Activated T-cell treated with anti-CD3 and anti-CD28 coated beads, Interleukin-2, amount 50 U/mL, for 72 hours (primary cell): ENCODE measurements around the gene EPHA7. TPM values are rescaled to one million over a fixed set of nuclear protein-coding genes. Genes with fewer than 3 reads are reported as not detected.

Source experiments
- ATAC-seq, 2 donors: fragments of 150-1000 bp; cut with Tn5 transposase; replicated peaks in 1 of 2; 2 replicates each; pipeline ENCODE4 v1.10.0; 2021; ENCODE audit warnings: moderate library complexity in 2 of 2, mild to moderate bottlenecking in 1 of 2
- DNase-seq, 2 donors: peaks; one replicate each; pipeline ENCODE4 v3.0.0; 2021 to 2022; ENCODE audit warnings: mixed read lengths in 1 of 2
- H3K27ac Mint-ChIP-seq: one replicate; pipeline ENCODE4 v1.8.0; 2022; ENCODE audit warnings: mild to moderate bottlenecking, moderate library complexity, mixed read lengths
- H3K27me3 Mint-ChIP-seq: one replicate; pipeline ENCODE4 v1.8.0; 2022; ENCODE audit warnings: low read depth, mixed read lengths
- H3K36me3 Mint-ChIP-seq, 2 donors: one replicate each; pipeline ENCODE4 v1.8.0; 2022; ENCODE audit warnings: mixed read lengths in 2 of 2, mild to moderate bottlenecking in 1 of 2; ENCODE audit not compliant: insufficient read depth in 2 of 2
- H3K4me1 Mint-ChIP-seq: one replicate; pipeline ENCODE4 v1.8.0; 2022; ENCODE audit warnings: low read depth, mixed read lengths
- H3K4me3 Mint-ChIP-seq, 2 donors: one replicate each; pipeline ENCODE4 v1.8.0; 2022; ENCODE audit warnings: mild to moderate bottlenecking in 2 of 2, mixed read lengths in 2 of 2, moderate library complexity in 2 of 2
- H3K9me3 Mint-ChIP-seq, 2 donors: one replicate each; pipeline ENCODE4 v1.8.0; 2022; ENCODE audit warnings: mixed read lengths in 2 of 2
- total RNA-seq, 2 donors: library from RNA; stranded (reverse); gene quantifications; one replicate each; pipeline ENCODE4 v1.2.3, GENCODE V29; 2022

The EPHA7 gene
- total RNA-seq: not detected

DNA sequence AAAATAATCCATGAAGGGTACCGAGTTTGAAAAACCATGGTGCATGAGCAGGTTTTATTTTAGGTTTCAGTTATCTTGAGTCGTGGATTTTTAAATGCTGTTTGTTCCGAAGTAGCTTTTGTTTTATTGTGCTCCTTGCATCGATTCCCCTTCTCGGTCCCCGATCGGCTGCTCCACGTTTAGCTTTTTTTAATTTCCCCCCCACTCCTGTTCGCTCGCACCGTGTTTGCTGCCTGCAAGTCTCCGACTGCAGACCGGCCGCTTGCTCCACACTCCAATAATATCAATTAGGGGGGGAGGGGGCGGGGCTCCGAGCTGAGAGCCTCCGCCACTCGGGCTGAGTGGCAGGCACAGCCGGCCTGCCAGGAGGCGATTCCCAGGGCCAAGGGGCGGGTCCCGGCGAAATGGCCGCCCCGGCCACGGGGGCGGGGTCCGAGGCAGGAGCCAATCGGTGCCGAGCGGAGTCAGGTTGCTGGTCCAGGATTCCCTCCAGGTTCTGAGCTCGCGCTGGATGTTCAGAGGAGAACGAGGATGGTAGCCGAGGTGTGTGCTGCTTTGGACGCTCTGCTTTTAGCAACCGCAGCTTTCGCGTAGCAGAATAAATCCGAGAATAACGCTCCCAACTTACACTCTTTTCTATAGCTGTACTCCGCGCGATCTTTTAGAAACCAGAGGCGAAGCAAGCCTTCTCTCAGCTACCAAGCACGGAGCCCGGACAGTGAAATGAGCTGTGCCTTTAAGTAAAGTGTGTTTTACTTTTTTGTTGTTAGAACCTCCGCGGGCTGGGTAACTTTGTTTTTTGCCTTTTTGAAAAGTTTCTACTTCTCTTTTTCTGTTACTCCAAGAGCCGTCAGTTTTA lies at the start of gene EPHA7:
TSS of gene EPHA7 (minus strand) at position 256 of the 859 bp plus-strand sequence. CDS start at position 38, 218 bp downstream.
- Mint-ChIP-seq H3K4me3 (peak within 1 kb of the TSS; percentile 82 to 85), H3K4me1 (peaks cover 16% of the 10 kb centered on the region), H3K9me3 (no peaks in the 10 kb centered on the region), H3K27me3 (peaks cover 48% of the 10 kb centered on the region), H3K36me3 (peaks cover 4 to 7% of the 10 kb centered on the region in 2 donors), H3K27ac (no peak within 1 kb of the TSS)
- ATAC-seq (peak; percentile 83), DNase-seq (peak; percentile 53 to 57)

- DNase-seq: no peak
- no peak for ATAC-seq
- no peak overlapping the region for H3K4me3 Mint-ChIP-seq
- no peak overlapping the region for H3K27ac Mint-ChIP-seq
- no peaks in the 10 kb centered on the region for H3K4me1 Mint-ChIP-seq
- peaks cover 8 to 9% of the 10 kb centered on the region in 2 donors for H3K9me3 Mint-ChIP-seq
- H3K36me3 Mint-ChIP-seq: no peaks in the 10 kb centered on the region
- no peaks in the 10 kb centered on the region for H3K27me3 Mint-ChIP-seq
Observed at GRCh38 chr6:93468291-93468690, 48.9 kb upstream of the EPHA7 start.

GRCh38 chr6:93454533-93454932 lies 35.2 kb upstream of the EPHA7 start:
- Mint-ChIP-seq H3K4me3 (no peak overlapping the region), H3K36me3 (no peaks in the 10 kb centered on the region), H3K27ac (no peak overlapping the region), H3K27me3 (no peaks in the 10 kb centered on the region), H3K9me3 (peaks cover 5 to 8% of the 10 kb centered on the region in 2 donors), H3K4me1 (no peaks in the 10 kb centered on the region)
- DNase-seq (no peak), ATAC-seq (no peak)

GRCh38 chr6:93453956-93454355 lies 34.6 kb upstream of the EPHA7 start:
- no peak overlapping the region for H3K4me3 Mint-ChIP-seq
- no peaks in the 10 kb centered on the region for H3K4me1 Mint-ChIP-seq
- no peak for DNase-seq
- no peaks in the 10 kb centered on the region for H3K36me3 Mint-ChIP-seq
- no peaks in the 10 kb centered on the region for H3K27me3 Mint-ChIP-seq
- peaks cover 5 to 8% of the 10 kb centered on the region in 2 donors for H3K9me3 Mint-ChIP-seq
- ATAC-seq: no peak
- no peak overlapping the region for H3K27ac Mint-ChIP-seq

DNA sequence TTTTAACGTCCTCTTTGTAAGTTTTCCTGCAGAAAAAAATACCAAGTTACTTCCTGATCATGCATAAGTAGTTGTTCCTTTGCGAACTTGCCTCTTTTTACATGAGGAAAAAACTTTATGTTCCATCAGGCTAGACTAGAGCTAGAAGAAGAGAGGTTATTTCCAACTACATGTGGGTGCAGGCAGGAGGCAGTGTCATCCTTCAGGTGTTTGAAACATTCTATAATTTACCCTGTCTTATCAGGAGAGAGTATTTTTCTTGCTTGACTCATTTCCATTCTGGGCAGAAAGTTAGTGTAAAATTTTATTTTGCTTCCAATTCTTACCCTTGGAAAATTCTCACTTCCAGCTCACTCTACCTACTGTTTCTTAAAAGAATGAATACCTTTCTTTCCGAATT lies 28.5 kb upstream of the EPHA7 start:
- ATAC-seq (no peak), DNase-seq (no peak)
- H3K27me3 Mint-ChIP-seq: no peaks in the 10 kb centered on the region
- H3K4me1 Mint-ChIP-seq: no peaks in the 10 kb centered on the region
- no peak overlapping the region for H3K27ac Mint-ChIP-seq
- no peaks in the 10 kb centered on the region for H3K36me3 Mint-ChIP-seq
- no peak overlapping the region for H3K4me3 Mint-ChIP-seq
- H3K9me3 Mint-ChIP-seq: peaks cover 8 to 9% of the 10 kb centered on the region in 2 donors

- Mint-ChIP-seq H3K4me1 (no peaks in the 10 kb centered on the region), H3K4me3 (no peak overlapping the region), H3K36me3 (no peaks in the 10 kb centered on the region), H3K27ac (no peak overlapping the region), H3K9me3 (peaks cover 4 to 13% of the 10 kb centered on the region in 2 donors), H3K27me3 (no peaks in the 10 kb centered on the region)
- DNase-seq (no peak), ATAC-seq (no peak)
Observed at GRCh38 chr6:93437491-93437890, 18.1 kb upstream of the EPHA7 start.

DNA sequence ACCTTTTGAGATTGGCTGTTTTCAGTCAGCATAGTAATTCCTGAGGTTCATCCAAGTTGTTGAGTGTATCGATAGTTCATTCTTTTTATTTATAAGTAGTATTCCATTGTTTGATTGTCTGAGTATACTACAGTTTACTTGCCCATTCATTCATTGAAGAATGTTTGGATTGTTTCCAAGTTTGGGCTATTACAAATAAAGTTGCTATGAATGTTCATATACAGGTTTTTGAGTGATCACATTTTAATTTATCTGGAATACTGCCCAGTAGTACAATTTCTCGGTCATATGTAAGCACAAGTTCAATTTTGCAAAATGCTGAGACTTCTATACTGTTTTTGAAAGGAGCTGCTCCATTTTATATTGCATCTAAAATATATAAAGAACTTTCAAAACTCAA lies 14.2 kb upstream of the EPHA7 start:
- Mint-ChIP-seq H3K4me3 (no peak overlapping the region), H3K9me3 (peaks cover 2 to 12% of the 10 kb centered on the region in 2 donors), H3K27ac (no peak overlapping the region), H3K4me1 (no peaks in the 10 kb centered on the region), H3K27me3 (no peaks in the 10 kb centered on the region), H3K36me3 (no peaks in the 10 kb centered on the region)
- DNase-seq (no peak), ATAC-seq (no peak)

GRCh38 chr6:93424303-93425064 lies 5.1 kb upstream of the EPHA7 start:
- DNase-seq: no peak
- H3K9me3 Mint-ChIP-seq: peaks cover 0 to 1% of the 10 kb centered on the region in 2 donors
- peaks cover 0 to 1% of the 10 kb centered on the region in 2 donors for H3K36me3 Mint-ChIP-seq
- H3K27me3 Mint-ChIP-seq: peaks cover 25% of the 10 kb centered on the region
- no peak for ATAC-seq
- peaks cover 9% of the 10 kb centered on the region for H3K4me1 Mint-ChIP-seq
- H3K27ac Mint-ChIP-seq: no peak overlapping the region
- H3K4me3 Mint-ChIP-seq: no peak overlapping the region

- DNase-seq (peak; percentile 25 to 31), ATAC-seq (no peak)
- no peak overlapping the region for H3K4me3 Mint-ChIP-seq
- peaks cover 30% of the 10 kb centered on the region for H3K27me3 Mint-ChIP-seq
- peaks cover 3% of the 10 kb centered on the region in 2 donors for H3K36me3 Mint-ChIP-seq
- peaks cover 9% of the 10 kb centered on the region for H3K4me1 Mint-ChIP-seq
- peaks cover 0 to 1% of the 10 kb centered on the region in 2 donors for H3K9me3 Mint-ChIP-seq
- H3K27ac Mint-ChIP-seq: no peak overlapping the region
Observed at GRCh38 chr6:93423542-93423941, 4.2 kb upstream of the EPHA7 start.

GRCh38 chr6:93420163-93420795 lies 920 bp upstream of the EPHA7 start:
- H3K9me3 Mint-ChIP-seq: no peaks in the 10 kb centered on the region
- peaks cover 16% of the 10 kb centered on the region for H3K4me1 Mint-ChIP-seq
- peaks cover 48% of the 10 kb centered on the region for H3K27me3 Mint-ChIP-seq

GRCh38 chr6:93418408-93419303 lies 703 bp downstream of the EPHA7 start:
- H3K27ac Mint-ChIP-seq: no peak overlapping the region
- H3K9me3 Mint-ChIP-seq: no peaks in the 10 kb centered on the region
- peak overlapping the region; percentile 82 to 85 for H3K4me3 Mint-ChIP-seq
- H3K27me3 Mint-ChIP-seq: peaks cover 48% of the 10 kb centered on the region
- peaks cover 4 to 7% of the 10 kb centered on the region in 2 donors for H3K36me3 Mint-ChIP-seq
- DNase-seq (peak in 1 of 2 donors; percentile 4), ATAC-seq (peak; percentile 19 to 28)
- H3K4me1 Mint-ChIP-seq: peaks cover 16% of the 10 kb centered on the region

More at GRCh38 chr6:93420163-93420795, 920 bp upstream of the EPHA7 start:
- DNase-seq: no peak
- no peak for ATAC-seq
- H3K36me3 Mint-ChIP-seq: peaks cover 4 to 7% of the 10 kb centered on the region in 2 donors
- peak overlapping the region; percentile 82 to 85 for H3K4me3 Mint-ChIP-seq
- H3K27ac Mint-ChIP-seq: no peak overlapping the region

- peak overlapping the region; percentile 58 to 75 for H3K4me3 Mint-ChIP-seq
- H3K27me3 Mint-ChIP-seq: peaks cover 48% of the 10 kb centered on the region
- no peak for DNase-seq
- no peaks in the 10 kb centered on the region for H3K9me3 Mint-ChIP-seq
- H3K27ac Mint-ChIP-seq: no peak overlapping the region
- peaks cover 16% of the 10 kb centered on the region for H3K4me1 Mint-ChIP-seq
- peaks cover 4 to 7% of the 10 kb centered on the region in 2 donors for H3K36me3 Mint-ChIP-seq
- no peak for ATAC-seq
Observed at GRCh38 chr6:93418033-93418407, 1.3 kb downstream of the EPHA7 start.
